Vagina (tissue), 2 donors: ENCODE data around the gene ADAMTS16. TPM values are rescaled to one million over a fixed set of nuclear protein-coding genes. Genes with fewer than 3 reads are reported as not detected.

ENCODE experiments used
- DNase-seq, 2 donors: peaks; one replicate each; pipeline ENCODE4 v3.0.0-alpha.2; 2017; ENCODE audit errors: extremely low spot score in 2 of 2
- H3K27ac ChIP-seq: fragments of 200-600 bp; sonication (generic); one replicate; pipeline ENCODE4 v1.5.1; 2019
- H3K27me3 ChIP-seq: fragments of 200-600 bp; sonication (generic); one replicate; pipeline ENCODE4 v1.5.1; 2019
- H3K36me3 ChIP-seq, 2 donors: fragments of 200-600 bp; sonication (generic); one replicate each; pipeline ENCODE4 v1.5.1; 2017 to 2019
- H3K4me1 ChIP-seq: fragments of 200-600 bp; sonication (generic); one replicate; pipeline ENCODE4 v1.5.1; 2019
- H3K4me3 ChIP-seq, 2 donors: fragments of 200-600 bp; sonication (generic); 1 replicate in 1 of 2; 2 replicates in 1 of 2; pipeline ENCODE4 v1.5.1; 2016 to 2019
- H3K9me3 ChIP-seq: fragments of 200-600 bp; sonication (generic); one replicate; pipeline ENCODE4 v1.5.1; 2019
- CTCF ChIP-seq, 3 experiments: fragments of 450-650 bp in 2 of 3; fragments of 200-600 bp in 1 of 3; sonication (generic) in 1 of 3; IDR thresholded peaks; one replicate each; pipeline ENCODE4 v1.5.1; 2017 to 2019; ENCODE audit warnings: antibody characterized with exemption in 3 of 3, mild to moderate bottlenecking in 2 of 3, moderate library complexity in 2 of 3
- POLR2A ChIP-seq, 2 donors: fragments of 450-650 bp; IDR thresholded peaks; one replicate each; pipeline ENCODE4 v1.6.1; 2017; ENCODE audit warnings: antibody characterized with exemption in 2 of 2, mild to moderate bottlenecking in 2 of 2, moderate library complexity in 2 of 2
- POLR2AphosphoS5 ChIP-seq, 2 donors: sonication (generic); formaldehyde crosslinking; IDR thresholded peaks; one replicate each; pipeline ENCODE4 v1.9.0; 2017; ENCODE audit warnings: antibody characterized with exemption in 2 of 2, mild to moderate bottlenecking in 2 of 2, low read depth in 1 of 2; ENCODE audit not compliant: insufficient read depth in 1 of 2
- intact Hi-C: fragments of 100-400 bp; cut with DNase I; formaldehyde crosslinking; loops from one replicate; pipeline ENCODE4 v1.15.1; 2023
- total RNA-seq: library from RNA; depleted of rRNA; stranded (reverse); fragments of >200 nt; gene quantifications from one replicate; pipeline ENCODE4 v1.2.3, GENCODE V29; 2016

Gene ADAMTS16
- total RNA-seq, 1 donor from 2014 or later: 0.49 TPM

DNA sequence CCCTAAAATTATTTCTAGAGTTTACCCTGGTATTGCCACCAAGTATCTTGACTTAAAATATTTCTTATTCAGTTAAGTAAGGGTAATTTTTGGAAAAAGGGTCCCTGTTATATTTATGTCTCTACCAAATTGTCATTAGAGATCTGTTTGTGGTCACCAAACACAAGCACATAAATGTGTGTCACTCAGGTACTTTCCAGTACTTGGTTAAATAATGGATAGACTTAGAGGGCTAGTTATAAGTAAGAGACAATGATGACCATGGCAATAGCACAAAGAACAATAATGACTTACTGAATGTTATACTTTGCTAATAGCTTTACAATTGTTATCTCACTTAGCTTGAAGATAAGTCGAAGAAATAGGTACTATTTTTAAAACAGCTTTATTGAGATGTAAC, 9.0 kb downstream of the ADAMTS16 start:
- Histone ChIP-seq H3K4me3 (no peak overlapping the region), H3K9me3 (no peaks in the 10 kb centered on the region), H3K27me3 (no peaks in the 10 kb centered on the region), H3K27ac (no peak overlapping the region), H3K4me1 (no peaks in the 10 kb centered on the region), H3K36me3 (no peaks in the 10 kb centered on the region)
- DNase-seq: no peak
- intact Hi-C loops: no loop called here
- TF ChIP-seq POLR2AphosphoS5 (IDR thresholded peaks at IDR 0.05; ENCODE audit: insufficient read depth in 1 of 2, low read depth in 1 of 2) (no peak), POLR2A (IDR thresholded peaks at IDR 0.05) (no peak), CTCF (IDR thresholded peaks at IDR 0.05) (no peak)

GRCh38 chr5:5150667-5151066, 10.5 kb downstream of the ADAMTS16 start:
- TF ChIP-seq CTCF (IDR thresholded peaks at IDR 0.05): no peak
- TF ChIP-seq POLR2A (IDR thresholded peaks at IDR 0.05): no peak
- no peak for TF ChIP-seq POLR2AphosphoS5 (IDR thresholded peaks at IDR 0.05; ENCODE audit: insufficient read depth in 1 of 2, low read depth in 1 of 2)
- Histone ChIP-seq H3K27me3 (no peaks in the 10 kb centered on the region), H3K27ac (no peak overlapping the region), H3K4me3 (no peak overlapping the region), H3K4me1 (no peaks in the 10 kb centered on the region), H3K36me3 (no peaks in the 10 kb centered on the region), H3K9me3 (no peaks in the 10 kb centered on the region)
- intact Hi-C loops: no loop called here
- no peak for DNase-seq

GRCh38 chr5:5154733-5155132, 14.6 kb downstream of the ADAMTS16 start:
- intact Hi-C loops: no loop called here
- Histone ChIP-seq H3K9me3 (no peaks in the 10 kb centered on the region), H3K4me1 (no peaks in the 10 kb centered on the region), H3K27ac (no peak overlapping the region), H3K27me3 (no peaks in the 10 kb centered on the region), H3K36me3 (no peaks in the 10 kb centered on the region), H3K4me3 (no peak overlapping the region)
- TF ChIP-seq CTCF (IDR thresholded peaks at IDR 0.05): no peak
- TF ChIP-seq POLR2AphosphoS5 (IDR thresholded peaks at IDR 0.05; ENCODE audit: insufficient read depth in 1 of 2, low read depth in 1 of 2): no peak
- no peak for TF ChIP-seq POLR2A (IDR thresholded peaks at IDR 0.05)
- no peak for DNase-seq

- Histone ChIP-seq H3K4me1 (no peaks in the 10 kb centered on the region), H3K9me3 (no peaks in the 10 kb centered on the region), H3K27me3 (no peaks in the 10 kb centered on the region), H3K27ac (no peak overlapping the region), H3K4me3 (no peak overlapping the region), H3K36me3 (no peaks in the 10 kb centered on the region)
- DNase-seq: peak in 1 of 2 donors; percentile 71
- intact Hi-C loops: no loop called here
- TF ChIP-seq CTCF (IDR thresholded peaks at IDR 0.05) (no peak), POLR2AphosphoS5 (IDR thresholded peaks at IDR 0.05; ENCODE audit: insufficient read depth in 1 of 2, low read depth in 1 of 2) (no peak), POLR2A (IDR thresholded peaks at IDR 0.05) (no peak)
Measured at GRCh38 chr5:5155617-5156016, 15.5 kb downstream of the ADAMTS16 start.

DNA sequence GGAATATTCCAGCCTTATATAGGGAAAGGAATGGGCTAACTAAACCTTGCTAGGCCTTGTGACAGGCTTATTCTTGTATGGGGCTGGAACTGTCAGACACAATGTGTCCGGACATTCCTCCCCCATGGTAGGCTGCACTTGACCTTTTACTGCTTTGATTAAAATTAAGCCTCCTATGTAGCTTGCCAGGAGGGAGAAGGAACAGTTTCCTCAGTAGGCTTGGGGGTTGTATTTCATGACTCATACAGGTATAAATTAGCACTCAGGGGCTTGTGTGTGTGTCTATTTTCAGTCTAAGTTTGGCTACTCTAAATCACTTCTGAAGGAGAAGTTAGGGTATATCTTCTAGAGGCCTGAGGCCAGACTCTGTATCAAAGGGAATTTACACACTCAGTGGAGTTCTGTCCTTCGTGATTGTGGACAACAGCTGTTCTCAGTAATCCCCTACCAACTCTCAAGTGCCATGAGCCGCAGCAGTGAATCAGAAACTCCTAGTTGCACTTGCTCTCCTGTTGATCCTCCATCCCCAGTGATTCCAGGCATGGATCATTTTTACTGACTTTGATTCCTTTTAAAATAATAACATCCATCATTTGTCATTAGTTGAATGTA, 16.4 kb downstream of the ADAMTS16 start:
- intact Hi-C loops: no loop called here
- no peak overlapping the region for H3K27ac ChIP-seq
- H3K9me3 ChIP-seq: no peaks in the 10 kb centered on the region
- H3K4me3 ChIP-seq: no peak overlapping the region
- TF ChIP-seq CTCF (IDR thresholded peaks at IDR 0.05) (no peak), POLR2AphosphoS5 (IDR thresholded peaks at IDR 0.05; ENCODE audit: insufficient read depth in 1 of 2, low read depth in 1 of 2) (no peak), POLR2A (IDR thresholded peaks at IDR 0.05) (no peak)
- H3K36me3 ChIP-seq: no peaks in the 10 kb centered on the region
- no peaks in the 10 kb centered on the region for H3K27me3 ChIP-seq
- no peaks in the 10 kb centered on the region for H3K4me1 ChIP-seq
- peak in 1 of 2 donors; percentile 52 for DNase-seq
